GM23338 (cell line): Measurements from ENCODE around the gene PIEZO2. TPM values are rescaled to one million over a fixed set of nuclear protein-coding genes. Genes with fewer than 3 reads are reported as not detected.

ENCODE experiments used
- ATAC-seq: fragments of 200-7000 bp; cut with Tn5 transposase; 3 replicates; pipeline ENCODE4 v1.9.1; 2020
- DNase-seq: peaks from one replicate; pipeline ENCODE4 v3.0.0-alpha.2; 2015; ENCODE audit warnings: low spot score
- H2AFZ ChIP-seq: fragments of 200-600 bp; sonication (generic); 2 replicates; pipeline ENCODE4 v1.8.0; 2016; ENCODE audit warnings: antibody characterized with exemption, mild to moderate bottlenecking, moderate library complexity
- H3F3A ChIP-seq: fragments of 200-600 bp; sonication (generic); replicated peaks from 2 replicates; pipeline ENCODE4 v1.8.0; 2017; ENCODE audit warnings: antibody characterized with exemption, mixed run types, low read depth
- H3K27ac ChIP-seq: fragments of 200-600 bp; sonication (generic); 2 replicates; pipeline ENCODE4 v1.6.1; 2016; ENCODE audit warnings: low read depth
- H3K27me3 ChIP-seq: fragments of 200-600 bp; sonication (generic); 2 replicates; pipeline ENCODE4 v1.8.0; 2016; ENCODE audit warnings: mild to moderate bottlenecking, mixed run types, moderate library complexity; ENCODE audit not compliant: insufficient read depth
- H3K36me3 ChIP-seq: fragments of 200-600 bp; sonication (generic); 2 replicates; pipeline ENCODE4 v1.8.0; 2016; ENCODE audit warnings: mild to moderate bottlenecking; ENCODE audit not compliant: insufficient read depth
- H3K4me1 ChIP-seq: fragments of 200-600 bp; sonication (generic); 2 replicates; pipeline ENCODE4 v1.8.0; 2016; ENCODE audit warnings: mild to moderate bottlenecking, moderate library complexity; ENCODE audit not compliant: insufficient read depth
- H3K4me2 ChIP-seq: fragments of 200-600 bp; sonication (generic); 2 replicates; pipeline ENCODE4 v1.7.1; 2017; ENCODE audit warnings: mixed run types
- H3K4me3 ChIP-seq: fragments of 200-600 bp; sonication (generic); 2 replicates; pipeline ENCODE4 v1.6.1; 2016; ENCODE audit warnings: mixed run types
- H3K79me2 ChIP-seq: fragments of 200-600 bp; sonication (generic); replicated peaks from 2 replicates; pipeline ENCODE4 v1.8.0; 2017; ENCODE audit warnings: mild to moderate bottlenecking; ENCODE audit not compliant: insufficient read depth
- H3K9me2 ChIP-seq: fragments of 200-600 bp; sonication (generic); 2 replicates; pipeline ENCODE4 v1.8.0; 2017; ENCODE audit not compliant: insufficient read depth
- H4K20me1 ChIP-seq: fragments of 200-600 bp; sonication (generic); replicated peaks from 2 replicates; pipeline ENCODE4 v1.8.0; 2017; ENCODE audit warnings: mild to moderate bottlenecking; ENCODE audit not compliant: insufficient read depth
- H3K27ac Mint-ChIP-seq: 2 replicates; pipeline ENCODE4 v1.8.0; 2020; ENCODE audit warnings: inconsistent platforms, mild to moderate bottlenecking, moderate library complexity, mixed read lengths
- H3K27me3 Mint-ChIP-seq: 3 replicates; pipeline ENCODE4 v1.8.0; 2022; ENCODE audit warnings: low read depth, mild to moderate bottlenecking, moderate library complexity, mixed read lengths, inconsistent platforms; ENCODE audit not compliant: insufficient read depth, poor library complexity
- H3K36me3 Mint-ChIP-seq: 3 replicates; pipeline ENCODE4 v1.8.0; 2021; ENCODE audit warnings: low read depth, mild to moderate bottlenecking, inconsistent platforms, moderate library complexity, mixed read lengths
- H3K4me1 Mint-ChIP-seq: 3 replicates; pipeline ENCODE4 v1.8.0; 2020; ENCODE audit warnings: mild to moderate bottlenecking, inconsistent platforms, mixed read lengths
- H3K4me3 Mint-ChIP-seq: 3 replicates; pipeline ENCODE4 v1.8.0; 2021; ENCODE audit warnings: moderate library complexity, mild to moderate bottlenecking, inconsistent platforms, mixed read lengths
- H3K9me3 Mint-ChIP-seq: 3 replicates; pipeline ENCODE4 v1.8.0; 2020; ENCODE audit warnings: moderate library complexity, mild to moderate bottlenecking, inconsistent platforms, mixed read lengths
- CREB1 ChIP-seq: fragments of 250-450 bp; sonication (Bioruptor Pico); IDR thresholded peaks from 2 replicates; pipeline ENCODE4 v1.5.0; 2020; ENCODE audit warnings: low read depth, mild to moderate bottlenecking, moderate library complexity
- EZH2 ChIP-seq: fragments of 200-600 bp; sonication (generic); IDR thresholded peaks from one replicate; pipeline ENCODE4 v1.8.0; 2017; ENCODE audit warnings: antibody characterized with exemption, mild to moderate bottlenecking, low read depth; ENCODE audit not compliant: unreplicated experiment
- EZH2phosphoT487 ChIP-seq: fragments of 200-600 bp; sonication (generic); IDR thresholded peaks from one replicate; pipeline ENCODE4 v1.8.1; 2018; ENCODE audit warnings: antibody characterized with exemption; ENCODE audit not compliant: unreplicated experiment
- JUNB ChIP-seq: IDR thresholded peaks from one replicate; pipeline ENCODE4 v1.6.1; 2016; ENCODE audit warnings: antibody characterized with exemption; ENCODE audit not compliant: unreplicated experiment
- POLR2AphosphoS5 ChIP-seq: IDR thresholded peaks from 2 replicates; pipeline ENCODE4 v1.6.1; 2016; ENCODE audit warnings: antibody characterized with exemption, low read depth
- STAT1 ChIP-seq: IDR thresholded peaks from one replicate; pipeline ENCODE4 v1.6.1; 2016; ENCODE audit warnings: antibody characterized with exemption; ENCODE audit not compliant: unreplicated experiment
- ZNF114 ChIP-seq: fragments of 250-450 bp; sonication (Bioruptor Pico); IDR thresholded peaks from 2 replicates; pipeline ENCODE4 v1.5.0; 2020; ENCODE audit warnings: mild to moderate bottlenecking, moderate library complexity
- ZNF331 ChIP-seq: fragments of 250-450 bp; sonication (Bioruptor Pico); IDR thresholded peaks from 2 replicates; pipeline ENCODE4 v1.5.0; 2020; ENCODE audit warnings: low read depth, mild to moderate bottlenecking, moderate library complexity
- polyA plus RNA-seq: library from polyadenylated mRNA; unstranded; fragments of >200 nt; fragmentation: Nextera tagmentation; extraction: Ambion mirVana; gene quantifications from 2 replicates; pipeline ENCODE4 v1.2.1, GENCODE V29; 2016
- total RNA-seq: library from RNA; depleted of rRNA; stranded (reverse); fragments of >200 nt; shearing (Covaris generic); gene quantifications from 2 replicates; pipeline ENCODE4 v1.2.3, GENCODE V29; 2014
- TF ChIP-seq, protein P1 (sequence below), 2 experiments: fragments of 200-600 bp in 1 of 2; sonication (generic) in 1 of 2; conservative IDR thresholded peaks; 2 replicates each; pipeline versions ENCODE4 v1.5.1 to v1.6.1; 2016 to 2017; ENCODE audit warnings: antibody characterized with exemption in 2 of 2, low read depth in 2 of 2, mild to moderate bottlenecking in 2 of 2, moderate library complexity in 1 of 2
- TF ChIP-seq, protein P2 (sequence below): IDR thresholded peaks from 2 replicates; pipeline ENCODE4 v1.6.1; 2016; ENCODE audit warnings: antibody characterized with exemption
- TF ChIP-seq, protein P3 (sequence below): IDR thresholded peaks from one replicate; pipeline ENCODE4 v1.6.1; 2018; ENCODE audit warnings: antibody characterized with exemption; ENCODE audit not compliant: unreplicated experiment

Gene PIEZO2
- total and polyA plus RNA-seq, 2 experiments from 2014 or later, result 4.8 to 8.2 TPM

DNA sequence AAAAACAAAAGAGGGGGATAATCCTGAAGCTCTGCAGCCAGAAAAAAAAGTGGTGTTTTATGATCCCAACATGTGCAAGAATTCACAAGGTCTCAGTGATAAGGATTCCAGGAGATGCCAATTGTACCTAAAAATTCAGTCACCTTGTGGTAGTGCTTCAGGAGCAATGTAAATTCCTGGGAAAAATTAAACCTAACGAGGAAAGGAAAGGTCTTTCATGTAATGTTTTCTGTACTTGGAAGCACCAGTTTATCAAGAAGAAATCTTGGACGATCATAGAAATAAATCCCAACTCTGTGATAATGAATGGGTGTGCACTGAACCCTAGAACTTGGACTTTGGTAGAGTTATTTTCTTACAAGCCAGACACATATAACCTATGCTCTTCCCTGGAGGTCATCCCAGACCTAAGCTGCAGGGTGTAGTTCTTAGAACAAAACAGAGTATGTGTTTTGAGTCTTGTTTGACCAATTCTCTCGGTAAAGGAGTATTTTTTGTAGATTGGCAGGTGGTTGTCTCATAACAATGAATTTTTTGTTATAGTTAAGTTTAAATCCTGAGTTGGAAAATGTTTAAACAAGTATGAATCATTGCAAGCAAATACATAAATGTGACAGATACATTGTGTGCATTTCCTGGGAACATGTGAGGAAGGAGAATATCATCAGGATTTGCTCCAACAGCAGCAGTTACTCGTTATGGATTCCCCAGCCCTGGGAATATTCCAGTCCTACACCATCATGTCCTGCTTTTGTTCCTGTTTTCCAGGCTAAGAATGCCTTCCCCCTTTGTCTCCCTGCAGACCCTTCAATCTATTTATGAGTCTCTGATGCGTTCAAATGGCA is 399.0 kb downstream of the PIEZO2 start:
- Histone ChIP-seq H3K27ac (no peak overlapping the region), H3K27me3 (no peaks in the 10 kb centered on the region), H3K4me2 (no peak overlapping the region), H3K79me2 (no peaks in the 10 kb centered on the region), H3K4me1 (no peaks in the 10 kb centered on the region), H3K36me3 (no peaks in the 10 kb centered on the region), H3F3A (no peaks in the 10 kb centered on the region), H3K9me2 (0 out of 2 replicates have a peak, but pooled peaks cover 4% of the 10 kb centered on the region), H4K20me1 (no peaks in the 10 kb centered on the region), H2AFZ (no peak overlapping the region), H3K4me3 (no peak overlapping the region)
- no peak for ATAC-seq
- Mint-ChIP-seq H3K36me3 (no peaks in the 10 kb centered on the region; the same call in 1 of the 3 replicates), H3K9me3 (no peaks in the 10 kb centered on the region), H3K4me1 (no peaks in the 10 kb centered on the region), H3K4me3 (no peak overlapping the region), H3K27me3 (no peaks in the 10 kb centered on the region), H3K27ac (no peak overlapping the region)
- TF ChIP-seq STAT1, result no peak
- TF ChIP-seq, protein P1, sequence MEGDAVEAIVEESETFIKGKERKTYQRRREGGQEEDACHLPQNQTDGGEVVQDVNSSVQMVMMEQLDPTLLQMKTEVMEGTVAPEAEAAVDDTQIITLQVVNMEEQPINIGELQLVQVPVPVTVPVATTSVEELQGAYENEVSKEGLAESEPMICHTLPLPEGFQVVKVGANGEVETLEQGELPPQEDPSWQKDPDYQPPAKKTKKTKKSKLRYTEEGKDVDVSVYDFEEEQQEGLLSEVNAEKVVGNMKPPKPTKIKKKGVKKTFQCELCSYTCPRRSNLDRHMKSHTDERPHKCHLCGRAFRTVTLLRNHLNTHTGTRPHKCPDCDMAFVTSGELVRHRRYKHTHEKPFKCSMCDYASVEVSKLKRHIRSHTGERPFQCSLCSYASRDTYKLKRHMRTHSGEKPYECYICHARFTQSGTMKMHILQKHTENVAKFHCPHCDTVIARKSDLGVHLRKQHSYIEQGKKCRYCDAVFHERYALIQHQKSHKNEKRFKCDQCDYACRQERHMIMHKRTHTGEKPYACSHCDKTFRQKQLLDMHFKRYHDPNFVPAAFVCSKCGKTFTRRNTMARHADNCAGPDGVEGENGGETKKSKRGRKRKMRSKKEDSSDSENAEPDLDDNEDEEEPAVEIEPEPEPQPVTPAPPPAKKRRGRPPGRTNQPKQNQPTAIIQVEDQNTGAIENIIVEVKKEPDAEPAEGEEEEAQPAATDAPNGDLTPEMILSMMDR (conservative IDR thresholded peaks at IDR 0.05; ENCODE audit: low read depth in 2 of 2), result no peak
- TF ChIP-seq CREB1 (CRISPR knock-in tag), result no peak
- TF ChIP-seq JUNB, result no peak
- TF ChIP-seq EZH2phosphoT487, result no peak
- DNase-seq, result no peak

DNA sequence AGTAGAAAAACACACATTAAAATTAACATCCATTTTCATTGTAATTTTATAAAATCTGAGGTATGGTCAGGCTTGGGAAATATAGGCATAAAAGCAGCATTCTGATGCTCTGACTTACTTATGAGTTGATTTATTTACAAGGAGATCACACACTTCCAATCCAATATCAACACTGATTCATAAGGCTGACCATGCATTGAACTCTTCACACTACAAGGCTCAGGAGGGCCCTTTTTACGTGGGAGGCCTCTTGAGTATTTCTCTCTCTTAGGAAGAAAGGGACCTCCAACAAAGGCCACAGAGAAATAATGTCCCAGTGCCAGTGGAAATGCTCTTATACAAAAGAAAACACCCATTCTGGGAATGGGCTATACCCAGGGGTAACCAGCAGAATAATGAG is 400.7 kb downstream of the PIEZO2 start:
- Histone ChIP-seq H2AFZ (no peak overlapping the region), H3F3A (no peaks in the 10 kb centered on the region), H4K20me1 (no peaks in the 10 kb centered on the region), H3K79me2 (no peaks in the 10 kb centered on the region), H3K36me3 (no peaks in the 10 kb centered on the region), H3K4me2 (no peak overlapping the region), H3K9me2 (0 out of 2 replicates have a peak, but pooled peaks cover 4% of the 10 kb centered on the region), H3K27me3 (no peaks in the 10 kb centered on the region), H3K4me3 (no peak overlapping the region), H3K4me1 (no peaks in the 10 kb centered on the region), H3K27ac (no peak overlapping the region)
- H3K27ac Mint-ChIP-seq, result no peak overlapping the region
- H3K9me3 Mint-ChIP-seq, result no peaks in the 10 kb centered on the region
- DNase-seq (no peak), ATAC-seq (no peak)
- H3K36me3 Mint-ChIP-seq, result no peaks in the 10 kb centered on the region; the same call in 2 of the 3 replicates
- no peaks in the 10 kb centered on the region for H3K27me3 Mint-ChIP-seq
- H3K4me1 Mint-ChIP-seq, result no peaks in the 10 kb centered on the region
- H3K4me3 Mint-ChIP-seq, result no peak overlapping the region
- TF ChIP-seq JUNB (no peak), EZH2phosphoT487 (no peak), CREB1 (CRISPR knock-in tag) (no peak), POLR2AphosphoS5 (no peak), EZH2 (no peak), ZNF114 (CRISPR knock-in tag) (no peak), ZNF331 (CRISPR knock-in tag) (no peak)
- TF ChIP-seq, protein P1 (conservative IDR thresholded peaks at IDR 0.05; ENCODE audit: low read depth in 2 of 2), result no peak
- TF ChIP-seq, protein P2, sequence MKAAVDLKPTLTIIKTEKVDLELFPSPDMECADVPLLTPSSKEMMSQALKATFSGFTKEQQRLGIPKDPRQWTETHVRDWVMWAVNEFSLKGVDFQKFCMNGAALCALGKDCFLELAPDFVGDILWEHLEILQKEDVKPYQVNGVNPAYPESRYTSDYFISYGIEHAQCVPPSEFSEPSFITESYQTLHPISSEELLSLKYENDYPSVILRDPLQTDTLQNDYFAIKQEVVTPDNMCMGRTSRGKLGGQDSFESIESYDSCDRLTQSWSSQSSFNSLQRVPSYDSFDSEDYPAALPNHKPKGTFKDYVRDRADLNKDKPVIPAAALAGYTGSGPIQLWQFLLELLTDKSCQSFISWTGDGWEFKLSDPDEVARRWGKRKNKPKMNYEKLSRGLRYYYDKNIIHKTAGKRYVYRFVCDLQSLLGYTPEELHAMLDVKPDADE, result no peak
- TF ChIP-seq, protein P3, sequence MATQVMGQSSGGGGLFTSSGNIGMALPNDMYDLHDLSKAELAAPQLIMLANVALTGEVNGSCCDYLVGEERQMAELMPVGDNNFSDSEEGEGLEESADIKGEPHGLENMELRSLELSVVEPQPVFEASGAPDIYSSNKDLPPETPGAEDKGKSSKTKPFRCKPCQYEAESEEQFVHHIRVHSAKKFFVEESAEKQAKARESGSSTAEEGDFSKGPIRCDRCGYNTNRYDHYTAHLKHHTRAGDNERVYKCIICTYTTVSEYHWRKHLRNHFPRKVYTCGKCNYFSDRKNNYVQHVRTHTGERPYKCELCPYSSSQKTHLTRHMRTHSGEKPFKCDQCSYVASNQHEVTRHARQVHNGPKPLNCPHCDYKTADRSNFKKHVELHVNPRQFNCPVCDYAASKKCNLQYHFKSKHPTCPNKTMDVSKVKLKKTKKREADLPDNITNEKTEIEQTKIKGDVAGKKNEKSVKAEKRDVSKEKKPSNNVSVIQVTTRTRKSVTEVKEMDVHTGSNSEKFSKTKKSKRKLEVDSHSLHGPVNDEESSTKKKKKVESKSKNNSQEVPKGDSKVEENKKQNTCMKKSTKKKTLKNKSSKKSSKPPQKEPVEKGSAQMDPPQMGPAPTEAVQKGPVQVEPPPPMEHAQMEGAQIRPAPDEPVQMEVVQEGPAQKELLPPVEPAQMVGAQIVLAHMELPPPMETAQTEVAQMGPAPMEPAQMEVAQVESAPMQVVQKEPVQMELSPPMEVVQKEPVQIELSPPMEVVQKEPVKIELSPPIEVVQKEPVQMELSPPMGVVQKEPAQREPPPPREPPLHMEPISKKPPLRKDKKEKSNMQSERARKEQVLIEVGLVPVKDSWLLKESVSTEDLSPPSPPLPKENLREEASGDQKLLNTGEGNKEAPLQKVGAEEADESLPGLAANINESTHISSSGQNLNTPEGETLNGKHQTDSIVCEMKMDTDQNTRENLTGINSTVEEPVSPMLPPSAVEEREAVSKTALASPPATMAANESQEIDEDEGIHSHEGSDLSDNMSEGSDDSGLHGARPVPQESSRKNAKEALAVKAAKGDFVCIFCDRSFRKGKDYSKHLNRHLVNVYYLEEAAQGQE, result no peak
